ENCODE data around the gene FAT4. TPM values are rescaled to one million over a fixed set of nuclear protein-coding genes. Genes with fewer than 3 reads are reported as not detected.

FAT4 gene
- total and polyA plus RNA-seq, 2 of the 8 experiments (the other 6 are each of a cell fraction or from before 2014, with no cell fraction given), result 1.3 to 5.3 TPM

- TF ChIP-seq CBX5 (IDR thresholded peaks at IDR 0.05; ENCODE audit: low read depth, low read length), result no peak
- TF ChIP-seq ZNF274 (IDR thresholded peaks at IDR 0.05; ENCODE audit: borderline replicate concordance, extremely low read depth, low read length), result no peak
- TF ChIP-seq SP1 (IDR thresholded peaks at IDR 0.05; ENCODE audit: low read depth, low read length), result no peak
These were observed 46.0 kb downstream of the FAT4 start (continued) for GRCh38 chr4:125360727-125361126.

Small RNAs within 50 kb of the gene (small RNA-seq; reads per million reads assigned to genes)
- not detected for gene RF00019 (ENCODE audit: insufficient read depth)
